Measurements from ENCODE around the gene SNX14.
"Not testable (repeated sequence)": the region's sequence is repeated elsewhere in the genome, so short reads cannot be mapped to it uniquely, and the experiment has no call there.

SNX14 gene, protein sequence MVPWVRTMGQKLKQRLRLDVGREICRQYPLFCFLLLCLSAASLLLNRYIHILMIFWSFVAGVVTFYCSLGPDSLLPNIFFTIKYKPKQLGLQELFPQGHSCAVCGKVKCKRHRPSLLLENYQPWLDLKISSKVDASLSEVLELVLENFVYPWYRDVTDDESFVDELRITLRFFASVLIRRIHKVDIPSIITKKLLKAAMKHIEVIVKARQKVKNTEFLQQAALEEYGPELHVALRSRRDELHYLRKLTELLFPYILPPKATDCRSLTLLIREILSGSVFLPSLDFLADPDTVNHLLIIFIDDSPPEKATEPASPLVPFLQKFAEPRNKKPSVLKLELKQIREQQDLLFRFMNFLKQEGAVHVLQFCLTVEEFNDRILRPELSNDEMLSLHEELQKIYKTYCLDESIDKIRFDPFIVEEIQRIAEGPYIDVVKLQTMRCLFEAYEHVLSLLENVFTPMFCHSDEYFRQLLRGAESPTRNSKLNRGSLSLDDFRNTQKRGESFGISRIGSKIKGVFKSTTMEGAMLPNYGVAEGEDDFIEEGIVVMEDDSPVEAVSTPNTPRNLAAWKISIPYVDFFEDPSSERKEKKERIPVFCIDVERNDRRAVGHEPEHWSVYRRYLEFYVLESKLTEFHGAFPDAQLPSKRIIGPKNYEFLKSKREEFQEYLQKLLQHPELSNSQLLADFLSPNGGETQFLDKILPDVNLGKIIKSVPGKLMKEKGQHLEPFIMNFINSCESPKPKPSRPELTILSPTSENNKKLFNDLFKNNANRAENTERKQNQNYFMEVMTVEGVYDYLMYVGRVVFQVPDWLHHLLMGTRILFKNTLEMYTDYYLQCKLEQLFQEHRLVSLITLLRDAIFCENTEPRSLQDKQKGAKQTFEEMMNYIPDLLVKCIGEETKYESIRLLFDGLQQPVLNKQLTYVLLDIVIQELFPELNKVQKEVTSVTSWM

GRCh38 chr6:85593438-85594196 is at the start of gene SNX14:
TSS of gene SNX14 (minus strand) at chr6:85593858. CDS start at chr6:85593718, 140 bp downstream.
- peak; percentile 90 to 91 for DNase-seq

GRCh38 chr6:85642774-85643536 is 49.3 kb upstream of the SNX14 start, which contains the start of gene SYNCRIP:
TSS of gene SYNCRIP (minus strand) at chr6:85642886. CDS start at chr6:85641439, 1,447 bp downstream.
- peak; percentile 92 to 93 for DNase-seq

DNA sequence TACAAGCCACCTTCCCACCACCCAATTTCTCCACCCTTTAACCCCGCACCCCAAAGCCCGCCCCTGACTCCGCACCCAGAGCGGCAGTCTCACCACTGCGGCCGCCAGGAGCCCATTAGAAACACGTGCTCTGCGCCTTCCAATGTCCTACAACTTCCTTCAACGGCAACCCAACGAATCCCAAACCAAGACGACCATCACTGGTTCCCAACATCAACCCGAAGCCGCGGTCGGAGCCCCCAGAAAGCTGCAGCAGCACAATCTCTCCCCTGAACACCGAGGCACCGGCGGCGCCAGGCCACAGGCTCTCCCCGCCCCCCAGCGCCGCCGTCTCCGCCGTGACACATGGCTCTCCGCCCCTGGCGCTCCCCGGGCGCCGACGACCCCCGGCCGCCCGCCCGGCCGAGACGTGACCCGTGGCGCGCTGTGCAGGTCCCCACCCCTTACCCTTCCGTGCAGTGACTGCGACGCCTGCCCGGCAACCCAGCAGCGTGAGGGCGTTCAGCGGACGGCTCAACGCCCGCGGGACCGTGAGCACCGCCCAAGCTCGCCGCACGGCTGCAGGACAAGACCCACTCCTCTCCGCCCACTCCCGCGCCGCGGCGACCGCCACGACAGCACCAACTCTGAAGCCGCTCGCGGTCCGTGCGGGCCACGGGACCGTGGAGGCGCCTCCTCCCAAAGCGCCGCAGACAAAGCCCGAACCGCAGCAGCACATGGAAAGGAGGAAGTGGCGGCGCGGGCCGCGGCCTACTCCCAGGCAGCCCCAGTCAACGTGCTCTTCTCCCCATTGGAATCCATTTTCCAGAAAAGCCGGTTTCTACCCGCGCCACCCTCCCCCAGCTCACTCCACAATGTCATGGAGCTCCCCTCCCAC is 48.5 kb upstream of the SNX14 start:
- DNase-seq, result peak; percentile 44 to 54

DNA sequence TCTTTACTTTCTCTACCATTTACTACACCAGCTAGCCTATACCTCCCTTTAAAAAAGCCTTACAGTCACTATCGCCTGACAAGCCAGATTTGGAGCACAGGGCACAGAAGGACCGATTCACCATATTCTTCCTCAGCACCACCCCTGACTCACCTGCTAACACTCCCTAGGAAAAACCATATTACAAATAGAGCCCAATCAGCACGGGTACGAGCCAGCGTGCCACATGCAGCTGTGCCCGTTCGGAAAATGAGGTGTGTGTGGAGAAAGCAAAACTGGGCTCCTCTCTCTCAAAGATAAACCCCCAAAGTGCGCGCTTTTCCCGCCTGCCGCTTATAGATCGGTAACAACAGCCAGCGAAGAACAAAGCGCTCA is 47.9 kb upstream of the SNX14 start:
- no peak for DNase-seq

- DNase-seq, result no peak
Observed at GRCh38 chr6:85640821-85641220, 47.2 kb upstream of the SNX14 start.

DNA sequence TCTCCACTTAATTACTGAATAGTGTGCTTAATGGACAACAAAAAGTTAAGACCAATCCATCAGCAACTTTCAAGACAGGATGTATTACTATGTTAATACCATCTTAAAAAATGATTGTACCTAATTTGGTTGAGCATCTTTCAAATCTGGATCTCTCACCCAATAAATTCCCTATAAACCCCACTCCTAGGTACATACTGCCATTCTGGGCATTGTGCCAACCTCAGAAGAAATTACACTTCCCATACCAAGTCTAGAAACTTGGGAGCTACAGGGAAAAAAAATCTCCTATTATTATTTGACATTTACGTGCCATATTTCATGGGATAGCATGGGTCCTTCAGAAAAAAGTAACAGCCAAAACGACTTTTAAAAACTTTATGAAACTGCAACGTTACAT is 43.9 kb upstream of the SNX14 start:
- no peak for DNase-seq

DNA sequence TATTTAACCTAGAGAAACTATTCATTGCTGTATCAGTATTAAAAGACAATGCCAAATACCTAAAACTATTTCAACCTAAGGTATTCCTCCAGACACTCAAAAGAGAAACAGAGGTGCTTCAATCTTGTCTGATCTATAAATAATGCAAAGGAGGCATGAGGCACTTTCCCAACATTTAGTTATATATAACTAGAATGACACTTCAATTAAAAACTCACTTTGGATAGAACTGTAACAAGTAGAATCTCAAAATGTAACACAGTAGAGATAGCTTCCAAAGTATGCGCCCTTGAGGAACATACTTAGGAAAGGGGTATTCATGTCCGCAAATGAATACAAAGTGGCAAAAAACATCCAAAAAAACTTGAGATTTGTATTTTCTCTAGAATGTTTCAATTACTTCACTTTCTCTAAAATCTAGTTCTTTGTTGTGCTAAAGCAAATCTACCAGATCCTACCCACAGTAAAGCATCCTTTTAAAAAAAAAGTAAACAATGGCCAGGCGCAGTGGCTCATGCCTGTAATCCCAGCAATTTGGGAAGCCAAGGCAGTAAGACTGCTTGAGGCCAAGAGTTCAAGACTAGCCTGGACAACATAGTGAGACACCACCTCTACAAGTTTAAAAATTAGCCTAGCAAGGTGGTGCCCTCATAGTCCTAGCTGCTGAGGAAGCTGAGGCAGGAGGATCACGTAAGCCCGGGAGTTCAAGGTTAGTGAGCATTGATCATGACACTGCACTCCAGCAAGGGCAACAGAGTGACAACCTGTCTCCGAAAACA is 38.7 kb upstream of the SNX14 start:
- no peak for DNase-seq

DNA sequence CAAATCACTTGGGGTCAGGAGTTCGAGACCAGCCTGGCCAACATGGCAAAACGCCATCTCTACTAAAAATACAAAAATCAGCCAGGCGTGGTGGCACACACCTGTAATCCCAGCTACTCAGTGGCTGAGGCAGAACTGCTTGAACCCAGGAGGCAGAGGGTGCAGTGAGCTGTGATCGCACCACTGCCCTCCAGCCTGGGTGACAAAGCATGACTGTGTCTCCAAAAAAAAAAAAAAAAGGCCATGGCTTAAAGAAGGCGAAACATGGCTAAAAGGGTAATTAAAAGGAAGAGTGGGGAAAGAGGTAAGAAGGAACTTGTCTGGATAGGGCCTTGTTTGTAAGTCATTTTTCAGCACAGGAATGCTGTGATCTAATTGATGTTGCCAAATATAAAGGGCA is 37.5 kb upstream of the SNX14 start:
- not testable (repeated sequence) for DNase-seq

- DNase-seq, result no peak
Observed at GRCh38 chr6:85628353-85628752, 34.7 kb upstream of the SNX14 start.

- DNase-seq, result no peak
Observed at GRCh38 chr6:85620308-85620707, 26.6 kb upstream of the SNX14 start.

- DNase-seq, result no peak
Observed at GRCh38 chr6:85614780-85615179, 21.1 kb upstream of the SNX14 start.

GRCh38 chr6:85612690-85613474 is 19.2 kb upstream of the SNX14 start:
- no peak for DNase-seq

DNA sequence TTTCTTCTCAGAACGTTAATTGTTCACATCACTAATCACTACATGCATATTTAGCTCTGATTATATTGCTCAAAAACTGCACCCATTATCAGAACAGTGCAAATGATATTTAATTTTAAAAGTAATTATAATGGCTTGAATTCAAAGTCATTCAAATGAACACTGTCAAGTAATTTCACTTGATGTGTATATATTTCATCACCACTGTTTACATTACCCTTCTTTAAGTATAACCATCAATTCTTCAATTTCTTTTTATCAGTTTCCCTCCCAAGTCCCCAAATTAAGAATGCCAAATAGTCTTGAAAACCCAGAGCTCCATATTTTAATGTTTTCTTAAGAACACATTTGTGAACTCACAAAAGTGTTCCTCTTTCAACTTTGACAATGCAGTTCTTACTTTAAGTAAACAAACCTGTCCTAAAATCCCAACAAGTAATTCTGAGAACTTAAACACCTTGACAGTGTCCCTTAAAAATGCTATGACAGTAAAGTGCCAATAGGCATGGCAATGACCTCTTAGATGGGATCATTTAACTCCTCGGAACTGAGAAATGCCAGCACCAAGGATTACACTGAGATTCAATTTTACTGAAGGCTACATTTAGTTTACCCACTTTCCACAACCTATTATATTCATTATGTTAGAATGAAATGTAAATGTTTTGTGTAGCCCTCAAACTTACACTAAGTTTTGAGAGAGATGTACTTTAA is 16.7 kb upstream of the SNX14 start:
- DNase-seq, result no peak

GRCh38 chr6:85602100-85602499 is 8.4 kb upstream of the SNX14 start:
- DNase-seq, result no peak

GRCh38 chr6:85600713-85601313 is 7.2 kb upstream of the SNX14 start:
- no peak for DNase-seq

- peak; percentile 28 to 64 for DNase-seq
Observed at GRCh38 chr6:85594197-85594930, 706 bp upstream of the SNX14 start.

GRCh38 chr6:85592033-85592432 is 1.6 kb downstream of the SNX14 start:
- no peak for DNase-seq

GRCh38 chr6:85591207-85591606 is 2.5 kb downstream of the SNX14 start:
- no peak for DNase-seq

Data from Kasumi-1 (cell line).